Adrenal gland (tissue), 5 donors: ENCODE data around the gene PTPRU.

Source experiments
- POLR2A ChIP-seq, 2 donors: fragments of 450-650 bp; IDR thresholded peaks; one replicate each; pipeline ENCODE4 v1.6.1; 2017; ENCODE audit warnings: antibody characterized with exemption in 2 of 2, mild to moderate bottlenecking in 2 of 2, moderate library complexity in 1 of 2
- TF ChIP-seq, protein P1 (sequence below), 6 experiments: fragments of 450-650 bp in 4 of 6; fragments of 200-600 bp in 2 of 6; sonication (generic) in 1 of 6; IDR thresholded peaks; 1 replicate in 5 of 6; 2 replicates in 1 of 6; pipeline versions ENCODE4 v1.5.1 to v1.8.0; 2016 to 2021; ENCODE audit warnings: antibody characterized with exemption in 6 of 6, mild to moderate bottlenecking in 2 of 6, moderate library complexity in 1 of 6
- donor health status: DM: no; HTN: no; CAD: no.

DNA sequence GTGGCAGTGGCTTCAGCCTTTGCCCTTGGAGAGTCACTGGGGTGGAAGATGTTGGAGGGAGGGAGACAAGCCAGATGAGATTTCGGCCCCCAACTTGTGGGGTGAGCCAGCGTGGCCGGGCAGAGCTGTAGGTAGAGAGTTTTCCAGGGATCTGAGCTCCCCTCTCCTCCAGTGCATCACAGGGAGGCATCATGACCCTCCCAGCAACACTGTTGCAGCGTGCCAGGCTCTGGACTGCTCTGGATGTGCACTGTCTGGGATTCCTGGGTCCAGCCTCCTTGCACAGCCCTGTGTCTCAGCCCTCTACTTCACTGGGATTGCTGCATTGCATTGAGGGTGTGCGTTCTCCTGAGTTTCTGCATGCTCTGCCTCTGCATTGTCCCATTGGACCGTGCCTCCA, 8.9 kb downstream of the PTPRU start:
- TF ChIP-seq, protein P1, sequence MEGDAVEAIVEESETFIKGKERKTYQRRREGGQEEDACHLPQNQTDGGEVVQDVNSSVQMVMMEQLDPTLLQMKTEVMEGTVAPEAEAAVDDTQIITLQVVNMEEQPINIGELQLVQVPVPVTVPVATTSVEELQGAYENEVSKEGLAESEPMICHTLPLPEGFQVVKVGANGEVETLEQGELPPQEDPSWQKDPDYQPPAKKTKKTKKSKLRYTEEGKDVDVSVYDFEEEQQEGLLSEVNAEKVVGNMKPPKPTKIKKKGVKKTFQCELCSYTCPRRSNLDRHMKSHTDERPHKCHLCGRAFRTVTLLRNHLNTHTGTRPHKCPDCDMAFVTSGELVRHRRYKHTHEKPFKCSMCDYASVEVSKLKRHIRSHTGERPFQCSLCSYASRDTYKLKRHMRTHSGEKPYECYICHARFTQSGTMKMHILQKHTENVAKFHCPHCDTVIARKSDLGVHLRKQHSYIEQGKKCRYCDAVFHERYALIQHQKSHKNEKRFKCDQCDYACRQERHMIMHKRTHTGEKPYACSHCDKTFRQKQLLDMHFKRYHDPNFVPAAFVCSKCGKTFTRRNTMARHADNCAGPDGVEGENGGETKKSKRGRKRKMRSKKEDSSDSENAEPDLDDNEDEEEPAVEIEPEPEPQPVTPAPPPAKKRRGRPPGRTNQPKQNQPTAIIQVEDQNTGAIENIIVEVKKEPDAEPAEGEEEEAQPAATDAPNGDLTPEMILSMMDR (IDR thresholded peaks at IDR 0.05), result no peak
- TF ChIP-seq POLR2A (IDR thresholded peaks at IDR 0.05), result no peak
